Measurements from ENCODE around the gene SLC25A45.
A peak's percentile ranks its signal among the peaks of the same experiment; 100 is the strongest.

SLC25A45 gene

GRCh38 chr11:65388731-65389130, 6.3 kb upstream of the SLC25A45 start:
- TF ChIP-seq CTCF (IDR thresholded peaks at IDR 0.05; ENCODE audit: low read depth, low read length), result no peak
- Histone ChIP-seq H3K4me3 (ENCODE audit: low read depth, low read length) (no peak overlapping the region), H3K9me3 (ENCODE audit: severe bottlenecking) (no peaks in the 10 kb centered on the region), H3K36me3 (peaks cover 14% of the 10 kb centered on the region), H3K27ac (no peak overlapping the region), H3K27me3 (ENCODE audit: insufficient read depth, low read depth, severe bottlenecking) (no peaks in the 10 kb centered on the region)
- no peak for DNase-seq

GRCh38 chr11:65386307-65387140, 4.1 kb upstream of the SLC25A45 start, which contains the start of gene FRMD8:
TSS of gene FRMD8 (plus strand) at chr11:65386637. CDS start at chr11:65387037, 400 bp downstream.
- Histone ChIP-seq H3K4me3 (ENCODE audit: low read depth, low read length) (peak within 1 kb of the TSS; percentile 62), H3K27me3 (ENCODE audit: insufficient read depth, low read depth, severe bottlenecking) (no peaks in the 10 kb centered on the region), H3K9me3 (ENCODE audit: severe bottlenecking) (no peaks in the 10 kb centered on the region), H3K36me3 (peaks cover 12% of the 10 kb centered on the region), H3K27ac (peak within 1 kb of the TSS; percentile 68)
- no peak for TF ChIP-seq CTCF (IDR thresholded peaks at IDR 0.05; ENCODE audit: low read depth, low read length)
- DNase-seq, result peak; percentile 84

GRCh38 chr11:65384301-65384889, 1.9 kb upstream of the SLC25A45 start:
- TF ChIP-seq CTCF (IDR thresholded peaks at IDR 0.05; ENCODE audit: low read depth, low read length), result no peak
- Histone ChIP-seq H3K27me3 (ENCODE audit: insufficient read depth, low read depth, severe bottlenecking) (no peaks in the 10 kb centered on the region), H3K4me3 (ENCODE audit: low read depth, low read length) (no peak overlapping the region), H3K27ac (no peak overlapping the region), H3K9me3 (ENCODE audit: severe bottlenecking) (no peaks in the 10 kb centered on the region), H3K36me3 (peaks cover 7% of the 10 kb centered on the region)
- no peak for DNase-seq

- TF ChIP-seq CTCF (IDR thresholded peaks at IDR 0.05; ENCODE audit: low read depth, low read length), result no peak
Measured at GRCh38 chr11:65383778-65384177, 1.3 kb upstream of the SLC25A45 start.

GRCh38 chr11:65382804-65383368, 440 bp upstream of the SLC25A45 start:
- H3K27ac ChIP-seq, result peak overlapping the region; percentile 55
- no peak overlapping the region for H3K4me3 ChIP-seq (ENCODE audit: low read depth, low read length)
- no peak for DNase-seq
- no peaks in the 10 kb centered on the region for H3K36me3 ChIP-seq
- TF ChIP-seq CTCF (IDR thresholded peaks at IDR 0.05; ENCODE audit: low read depth, low read length), result no peak
- H3K27me3 ChIP-seq (ENCODE audit: insufficient read depth, low read depth, severe bottlenecking), result no peaks in the 10 kb centered on the region
- H3K9me3 ChIP-seq (ENCODE audit: severe bottlenecking), result no peaks in the 10 kb centered on the region

More at GRCh38 chr11:65383778-65384177, 1.3 kb upstream of the SLC25A45 start:
- Histone ChIP-seq H3K4me3 (ENCODE audit: low read depth, low read length) (no peak overlapping the region), H3K36me3 (0 out of 2 replicates have a peak, but pooled peaks cover 4% of the 10 kb centered on the region), H3K9me3 (ENCODE audit: severe bottlenecking) (no peaks in the 10 kb centered on the region), H3K27me3 (ENCODE audit: insufficient read depth, low read depth, severe bottlenecking) (no peaks in the 10 kb centered on the region), H3K27ac (no peak overlapping the region)
- DNase-seq, result no peak

All from WERI-Rb-1 (cell line).